Measurements from ENCODE around the gene MBOAT7. TPM values are rescaled to one million over a fixed set of nuclear protein-coding genes. Genes with fewer than 3 reads are reported as not detected.

The MBOAT7 gene
- total RNA-seq, 4 donors from 2014 or later: 5.3 to 47.8 (median 19.2) TPM

DNA sequence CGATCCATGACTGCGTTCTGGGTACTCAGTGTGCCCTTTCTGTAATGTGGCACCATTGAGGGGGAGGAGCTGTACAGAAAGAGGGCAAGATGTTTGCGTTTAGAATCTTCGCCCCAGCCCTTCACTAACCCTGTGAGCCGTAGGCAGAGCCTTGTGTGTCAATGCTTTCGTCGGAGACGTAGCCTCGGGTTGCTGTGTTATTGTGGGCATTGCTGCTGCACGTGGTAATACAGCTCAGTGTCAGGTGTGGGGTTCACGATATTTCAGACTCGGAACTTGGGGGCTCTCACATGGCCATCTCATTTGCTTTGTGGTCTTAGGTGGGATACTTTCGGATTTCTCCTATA lies 17.4 kb upstream of the MBOAT7 start:
- H3K27ac ChIP-seq: no peak overlapping the region
- H3K36me3 ChIP-seq: no peaks in the 10 kb centered on the region
- no peaks in the 10 kb centered on the region for H3K27me3 ChIP-seq
- H3K4me1 ChIP-seq: peaks cover 6 to 15% of the 10 kb centered on the region in 2 donors
- intact Hi-C loops (cut with DNase I; ENCODE audit: low total_unique reads): no loop called here
- no peak for DNase-seq
- H3K9me3 ChIP-seq: no peaks in the 10 kb centered on the region
- H3K4me3 ChIP-seq: no peak overlapping the region
- TF ChIP-seq, protein P1, sequence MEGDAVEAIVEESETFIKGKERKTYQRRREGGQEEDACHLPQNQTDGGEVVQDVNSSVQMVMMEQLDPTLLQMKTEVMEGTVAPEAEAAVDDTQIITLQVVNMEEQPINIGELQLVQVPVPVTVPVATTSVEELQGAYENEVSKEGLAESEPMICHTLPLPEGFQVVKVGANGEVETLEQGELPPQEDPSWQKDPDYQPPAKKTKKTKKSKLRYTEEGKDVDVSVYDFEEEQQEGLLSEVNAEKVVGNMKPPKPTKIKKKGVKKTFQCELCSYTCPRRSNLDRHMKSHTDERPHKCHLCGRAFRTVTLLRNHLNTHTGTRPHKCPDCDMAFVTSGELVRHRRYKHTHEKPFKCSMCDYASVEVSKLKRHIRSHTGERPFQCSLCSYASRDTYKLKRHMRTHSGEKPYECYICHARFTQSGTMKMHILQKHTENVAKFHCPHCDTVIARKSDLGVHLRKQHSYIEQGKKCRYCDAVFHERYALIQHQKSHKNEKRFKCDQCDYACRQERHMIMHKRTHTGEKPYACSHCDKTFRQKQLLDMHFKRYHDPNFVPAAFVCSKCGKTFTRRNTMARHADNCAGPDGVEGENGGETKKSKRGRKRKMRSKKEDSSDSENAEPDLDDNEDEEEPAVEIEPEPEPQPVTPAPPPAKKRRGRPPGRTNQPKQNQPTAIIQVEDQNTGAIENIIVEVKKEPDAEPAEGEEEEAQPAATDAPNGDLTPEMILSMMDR (IDR thresholded peaks at IDR 0.05): no peak
- no peak for TF ChIP-seq POLR2A (IDR thresholded peaks at IDR 0.05)

DNA sequence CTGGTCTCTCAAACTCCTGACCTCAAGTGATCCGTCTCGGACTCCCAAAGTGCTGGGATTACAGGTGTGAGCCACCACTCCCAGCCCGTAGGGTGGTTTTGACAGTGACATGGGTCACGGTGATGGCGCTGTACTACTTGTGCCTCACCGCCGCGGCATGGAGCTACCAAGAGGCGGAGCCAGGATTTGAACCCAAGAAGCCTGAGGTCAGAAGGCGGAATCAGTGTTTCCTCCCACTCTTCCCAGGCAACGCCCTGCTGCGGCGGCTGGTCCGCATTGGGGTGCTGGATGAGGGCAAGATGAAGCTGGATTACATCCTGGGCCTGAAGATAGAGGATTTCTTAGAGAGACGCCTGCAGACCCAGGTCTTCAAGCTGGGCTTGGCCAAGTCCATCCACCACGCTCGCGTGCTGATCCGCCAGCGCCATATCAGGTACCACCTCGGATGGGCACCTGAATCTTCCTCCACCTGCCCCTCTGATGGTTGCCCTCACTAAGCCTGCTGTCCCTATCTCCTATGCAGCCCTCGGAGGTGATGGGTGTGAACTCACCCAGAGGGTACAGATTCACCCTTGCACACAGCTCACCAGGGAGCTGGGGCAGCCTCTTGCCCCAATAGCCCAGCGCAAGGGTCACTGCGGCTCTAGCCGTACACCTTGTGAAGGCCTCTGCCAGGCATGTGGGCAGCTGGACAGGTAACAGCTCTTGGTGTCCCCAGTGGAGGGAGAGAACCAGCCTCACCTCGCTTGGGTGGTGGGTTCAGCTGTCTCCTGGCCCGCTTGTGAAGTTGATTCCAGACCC lies 16.9 kb upstream of the MBOAT7 start:
- Histone ChIP-seq H3K36me3 (no peaks in the 10 kb centered on the region), H3K9me3 (no peaks in the 10 kb centered on the region), H3K4me1 (peaks cover 6 to 18% of the 10 kb centered on the region in 2 donors), H3K27me3 (no peaks in the 10 kb centered on the region), H3K4me3 (no peak overlapping the region), H3K27ac (no peak overlapping the region)
- no peak for TF ChIP-seq POLR2A (IDR thresholded peaks at IDR 0.05)
- TF ChIP-seq, protein P1 (IDR thresholded peaks at IDR 0.05): no peak
- no peak for DNase-seq
- intact Hi-C loops (cut with DNase I; ENCODE audit: low total_unique reads): no loop called here

DNA sequence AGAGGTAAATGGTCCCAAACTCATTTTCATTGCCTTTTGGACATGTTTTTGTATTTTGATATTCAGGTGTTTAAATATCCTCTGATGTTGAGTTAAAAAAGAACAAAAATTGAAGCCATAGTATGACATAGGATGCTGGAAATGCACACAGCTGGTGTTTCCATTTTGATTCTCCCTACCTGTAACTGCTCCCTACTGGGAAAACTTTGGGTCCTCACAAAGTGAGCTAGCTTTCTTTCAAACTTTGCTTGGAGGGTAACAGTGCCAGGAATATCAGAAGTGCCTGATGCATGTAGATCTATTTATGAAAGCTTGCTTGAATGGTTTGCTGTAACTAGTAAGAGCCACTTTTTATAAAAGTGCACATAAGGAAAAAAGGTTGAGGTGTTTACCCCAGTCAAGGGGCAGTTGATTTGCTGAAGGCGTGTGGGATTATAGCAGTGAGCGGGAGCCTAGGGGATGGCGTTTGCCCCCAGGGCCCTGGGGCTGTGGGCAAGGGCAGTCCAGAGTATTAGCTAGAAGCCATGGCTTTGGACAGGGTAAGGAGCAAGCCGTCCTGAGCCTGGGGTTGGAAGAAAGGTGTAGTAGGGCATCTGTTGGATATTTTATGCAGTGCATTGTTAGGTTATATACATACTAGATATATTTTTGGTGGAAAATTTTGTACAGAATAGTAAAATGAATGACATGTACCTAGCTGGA lies 15.5 kb upstream of the MBOAT7 start:
- intact Hi-C loops (cut with DNase I; ENCODE audit: low total_unique reads): no loop called here
- DNase-seq: no peak
- H3K9me3 ChIP-seq: no peaks in the 10 kb centered on the region
- peaks cover 6 to 19% of the 10 kb centered on the region in 2 donors for H3K4me1 ChIP-seq
- no peaks in the 10 kb centered on the region for H3K36me3 ChIP-seq
- TF ChIP-seq, protein P1 (IDR thresholded peaks at IDR 0.05): no peak
- TF ChIP-seq POLR2A (IDR thresholded peaks at IDR 0.05): no peak
- H3K4me3 ChIP-seq: no peak overlapping the region
- no peaks in the 10 kb centered on the region for H3K27me3 ChIP-seq
- no peak overlapping the region for H3K27ac ChIP-seq

DNA sequence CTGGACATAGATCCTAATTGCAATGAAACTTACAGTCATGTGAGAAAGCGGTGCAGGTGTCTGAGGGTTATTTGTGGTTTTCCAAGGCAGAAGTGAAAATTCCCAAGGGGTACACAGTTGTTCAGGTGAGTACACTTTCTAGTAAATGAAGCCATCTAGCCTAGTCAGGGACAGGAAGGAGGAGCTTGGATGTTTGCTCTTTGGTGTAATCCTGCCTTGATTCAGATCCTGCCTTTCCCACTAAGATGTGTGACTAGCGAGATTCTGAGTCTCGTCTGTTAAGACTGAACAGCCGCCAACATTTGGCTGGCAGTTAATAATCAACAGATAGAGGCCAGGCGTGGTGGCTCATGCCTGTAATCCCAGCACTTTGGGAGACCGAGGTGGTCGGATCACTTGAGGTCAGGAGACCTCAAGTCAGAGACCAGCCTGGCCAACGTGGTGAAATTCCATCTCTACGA lies 13.8 kb upstream of the MBOAT7 start:
- Histone ChIP-seq H3K4me1 (peaks cover 6 to 13% of the 10 kb centered on the region in 2 donors), H3K27me3 (no peaks in the 10 kb centered on the region), H3K4me3 (no peak overlapping the region), H3K9me3 (no peaks in the 10 kb centered on the region), H3K27ac (no peak overlapping the region), H3K36me3 (no peaks in the 10 kb centered on the region)
- DNase-seq: no peak
- TF ChIP-seq POLR2A (IDR thresholded peaks at IDR 0.05): no peak
- TF ChIP-seq, protein P1 (IDR thresholded peaks at IDR 0.05): no peak
- intact Hi-C loops (cut with DNase I; ENCODE audit: low total_unique reads): no loop called here

DNA sequence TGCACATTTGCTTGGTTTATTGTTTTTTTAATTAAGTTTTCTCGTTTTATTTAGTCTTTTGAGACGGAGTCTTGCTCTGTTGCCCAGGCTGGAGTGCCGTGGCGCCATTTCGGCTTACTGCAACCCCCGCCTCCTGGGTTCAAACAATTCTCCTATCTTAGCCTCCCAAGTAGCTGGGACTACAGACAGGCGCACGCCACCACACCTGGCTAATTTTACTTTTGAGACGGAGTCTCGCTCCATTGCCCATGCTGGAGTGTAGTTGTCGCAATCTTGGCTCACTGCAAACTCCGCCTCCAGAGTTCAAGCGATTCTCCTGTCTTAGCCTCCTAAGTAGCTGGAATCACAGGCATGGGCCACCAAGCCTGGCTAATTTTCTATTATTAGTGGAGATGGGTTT lies 12.6 kb upstream of the MBOAT7 start:
- Histone ChIP-seq H3K36me3 (no peaks in the 10 kb centered on the region), H3K27me3 (no peaks in the 10 kb centered on the region), H3K9me3 (no peaks in the 10 kb centered on the region), H3K27ac (peak overlapping the region in 1 of 2 donors; percentile 98), H3K4me1 (peaks cover 6 to 13% of the 10 kb centered on the region in 2 donors), H3K4me3 (peak overlapping the region; percentile 82 to 84)
- DNase-seq: no peak
- TF ChIP-seq, protein P1 (IDR thresholded peaks at IDR 0.05): no peak
- TF ChIP-seq POLR2A (IDR thresholded peaks at IDR 0.05): no peak
- intact Hi-C loops (cut with DNase I; ENCODE audit: low total_unique reads): no loop called here
